ENCODE results near the gene AKT1.

DNA sequence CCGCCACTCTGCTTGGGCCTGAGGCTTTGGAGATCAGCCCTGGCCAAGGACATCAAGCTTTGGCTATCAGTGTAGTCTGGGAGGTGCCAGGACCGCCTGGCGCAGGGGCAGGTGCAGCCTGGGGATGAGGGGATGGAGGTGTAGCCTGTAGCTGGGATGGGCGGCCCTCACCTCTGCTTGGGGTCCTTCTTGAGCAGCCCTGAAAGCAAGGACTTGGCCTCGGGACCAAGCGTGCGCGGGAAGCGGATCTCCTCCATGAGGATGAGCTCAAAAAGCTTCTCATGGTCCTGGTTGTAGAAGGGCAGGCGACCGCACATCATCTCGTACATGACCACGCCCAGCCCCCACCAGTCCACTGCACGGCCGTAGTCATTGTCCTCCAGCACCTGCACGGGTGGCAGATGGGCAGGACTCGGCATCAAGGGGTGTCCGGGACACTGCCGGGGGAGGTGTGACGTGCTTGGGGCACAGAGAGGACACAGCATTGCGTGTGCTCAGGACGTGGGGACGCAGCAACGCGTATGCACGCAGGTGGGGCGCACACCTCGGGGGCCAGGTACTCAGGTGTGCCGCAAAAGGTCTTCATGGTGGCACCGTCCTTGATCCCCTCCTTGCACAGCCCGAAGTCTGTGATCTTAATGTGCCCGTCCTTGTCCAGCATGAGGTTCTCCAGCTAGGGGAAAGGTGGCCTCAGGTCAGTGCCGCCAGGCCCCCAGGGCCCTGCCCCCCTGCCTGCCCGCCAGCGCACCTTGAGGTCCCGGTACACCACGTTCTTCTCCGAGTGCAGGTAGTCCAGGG lies 22.6 kb downstream of the AKT1 start:
- TF ChIP-seq, protein P1, sequence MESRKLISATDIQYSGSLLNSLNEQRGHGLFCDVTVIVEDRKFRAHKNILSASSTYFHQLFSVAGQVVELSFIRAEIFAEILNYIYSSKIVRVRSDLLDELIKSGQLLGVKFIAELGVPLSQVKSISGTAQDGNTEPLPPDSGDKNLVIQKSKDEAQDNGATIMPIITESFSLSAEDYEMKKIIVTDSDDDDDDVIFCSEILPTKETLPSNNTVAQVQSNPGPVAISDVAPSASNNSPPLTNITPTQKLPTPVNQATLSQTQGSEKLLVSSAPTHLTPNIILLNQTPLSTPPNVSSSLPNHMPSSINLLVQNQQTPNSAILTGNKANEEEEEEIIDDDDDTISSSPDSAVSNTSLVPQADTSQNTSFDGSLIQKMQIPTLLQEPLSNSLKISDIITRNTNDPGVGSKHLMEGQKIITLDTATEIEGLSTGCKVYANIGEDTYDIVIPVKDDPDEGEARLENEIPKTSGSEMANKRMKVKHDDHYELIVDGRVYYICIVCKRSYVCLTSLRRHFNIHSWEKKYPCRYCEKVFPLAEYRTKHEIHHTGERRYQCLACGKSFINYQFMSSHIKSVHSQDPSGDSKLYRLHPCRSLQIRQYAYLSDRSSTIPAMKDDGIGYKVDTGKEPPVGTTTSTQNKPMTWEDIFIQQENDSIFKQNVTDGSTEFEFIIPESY (IDR thresholded peaks at IDR 0.05) = no peak
- TF ChIP-seq, protein P2, sequence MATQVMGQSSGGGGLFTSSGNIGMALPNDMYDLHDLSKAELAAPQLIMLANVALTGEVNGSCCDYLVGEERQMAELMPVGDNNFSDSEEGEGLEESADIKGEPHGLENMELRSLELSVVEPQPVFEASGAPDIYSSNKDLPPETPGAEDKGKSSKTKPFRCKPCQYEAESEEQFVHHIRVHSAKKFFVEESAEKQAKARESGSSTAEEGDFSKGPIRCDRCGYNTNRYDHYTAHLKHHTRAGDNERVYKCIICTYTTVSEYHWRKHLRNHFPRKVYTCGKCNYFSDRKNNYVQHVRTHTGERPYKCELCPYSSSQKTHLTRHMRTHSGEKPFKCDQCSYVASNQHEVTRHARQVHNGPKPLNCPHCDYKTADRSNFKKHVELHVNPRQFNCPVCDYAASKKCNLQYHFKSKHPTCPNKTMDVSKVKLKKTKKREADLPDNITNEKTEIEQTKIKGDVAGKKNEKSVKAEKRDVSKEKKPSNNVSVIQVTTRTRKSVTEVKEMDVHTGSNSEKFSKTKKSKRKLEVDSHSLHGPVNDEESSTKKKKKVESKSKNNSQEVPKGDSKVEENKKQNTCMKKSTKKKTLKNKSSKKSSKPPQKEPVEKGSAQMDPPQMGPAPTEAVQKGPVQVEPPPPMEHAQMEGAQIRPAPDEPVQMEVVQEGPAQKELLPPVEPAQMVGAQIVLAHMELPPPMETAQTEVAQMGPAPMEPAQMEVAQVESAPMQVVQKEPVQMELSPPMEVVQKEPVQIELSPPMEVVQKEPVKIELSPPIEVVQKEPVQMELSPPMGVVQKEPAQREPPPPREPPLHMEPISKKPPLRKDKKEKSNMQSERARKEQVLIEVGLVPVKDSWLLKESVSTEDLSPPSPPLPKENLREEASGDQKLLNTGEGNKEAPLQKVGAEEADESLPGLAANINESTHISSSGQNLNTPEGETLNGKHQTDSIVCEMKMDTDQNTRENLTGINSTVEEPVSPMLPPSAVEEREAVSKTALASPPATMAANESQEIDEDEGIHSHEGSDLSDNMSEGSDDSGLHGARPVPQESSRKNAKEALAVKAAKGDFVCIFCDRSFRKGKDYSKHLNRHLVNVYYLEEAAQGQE (IDR thresholded peaks at IDR 0.05) = no peak
- no peak for TF ChIP-seq GABPA (IDR thresholded peaks at IDR 0.05 in 1 of 2, conservative IDR thresholded peaks at IDR 0.05 in 1 of 2)
- TF ChIP-seq, protein P3, sequence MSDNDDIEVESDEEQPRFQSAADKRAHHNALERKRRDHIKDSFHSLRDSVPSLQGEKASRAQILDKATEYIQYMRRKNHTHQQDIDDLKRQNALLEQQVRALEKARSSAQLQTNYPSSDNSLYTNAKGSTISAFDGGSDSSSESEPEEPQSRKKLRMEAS (IDR thresholded peaks at IDR 0.05) = no peak
- TF ChIP-seq, protein P4, sequence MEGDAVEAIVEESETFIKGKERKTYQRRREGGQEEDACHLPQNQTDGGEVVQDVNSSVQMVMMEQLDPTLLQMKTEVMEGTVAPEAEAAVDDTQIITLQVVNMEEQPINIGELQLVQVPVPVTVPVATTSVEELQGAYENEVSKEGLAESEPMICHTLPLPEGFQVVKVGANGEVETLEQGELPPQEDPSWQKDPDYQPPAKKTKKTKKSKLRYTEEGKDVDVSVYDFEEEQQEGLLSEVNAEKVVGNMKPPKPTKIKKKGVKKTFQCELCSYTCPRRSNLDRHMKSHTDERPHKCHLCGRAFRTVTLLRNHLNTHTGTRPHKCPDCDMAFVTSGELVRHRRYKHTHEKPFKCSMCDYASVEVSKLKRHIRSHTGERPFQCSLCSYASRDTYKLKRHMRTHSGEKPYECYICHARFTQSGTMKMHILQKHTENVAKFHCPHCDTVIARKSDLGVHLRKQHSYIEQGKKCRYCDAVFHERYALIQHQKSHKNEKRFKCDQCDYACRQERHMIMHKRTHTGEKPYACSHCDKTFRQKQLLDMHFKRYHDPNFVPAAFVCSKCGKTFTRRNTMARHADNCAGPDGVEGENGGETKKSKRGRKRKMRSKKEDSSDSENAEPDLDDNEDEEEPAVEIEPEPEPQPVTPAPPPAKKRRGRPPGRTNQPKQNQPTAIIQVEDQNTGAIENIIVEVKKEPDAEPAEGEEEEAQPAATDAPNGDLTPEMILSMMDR (IDR thresholded peaks at IDR 0.05; ENCODE audit: low read depth, low read length, missing input control) = no peak
- no peak for TF ChIP-seq YY1 (IDR thresholded peaks at IDR 0.05)
- TF ChIP-seq JUND (IDR thresholded peaks at IDR 0.05) = no peak
- no peak for TF ChIP-seq RAD21 (IDR thresholded peaks at IDR 0.05)
- TF ChIP-seq EGR1 (IDR thresholded peaks at IDR 0.05; ENCODE audit: low read depth in 2 of 2) = no peak
- TF ChIP-seq SP1 (IDR thresholded peaks at IDR 0.05) = no peak
- TF ChIP-seq, protein P5, sequence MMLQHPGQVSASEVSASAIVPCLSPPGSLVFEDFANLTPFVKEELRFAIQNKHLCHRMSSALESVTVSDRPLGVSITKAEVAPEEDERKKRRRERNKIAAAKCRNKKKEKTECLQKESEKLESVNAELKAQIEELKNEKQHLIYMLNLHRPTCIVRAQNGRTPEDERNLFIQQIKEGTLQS (IDR thresholded peaks at IDR 0.05) = no peak

All from liver (tissue), 3 donors.